ENCODE data around the gene ARHGAP21. TPM values are rescaled to one million over a fixed set of nuclear protein-coding genes. Genes with fewer than 3 reads are reported as not detected.
"Not testable (repeated sequence)": the region's sequence is repeated elsewhere in the genome, so short reads cannot be mapped to it uniquely, and the experiment has no call there.

Gene ARHGAP21
- polyA plus RNA-seq (2013) = 33.9 TPM

DNA sequence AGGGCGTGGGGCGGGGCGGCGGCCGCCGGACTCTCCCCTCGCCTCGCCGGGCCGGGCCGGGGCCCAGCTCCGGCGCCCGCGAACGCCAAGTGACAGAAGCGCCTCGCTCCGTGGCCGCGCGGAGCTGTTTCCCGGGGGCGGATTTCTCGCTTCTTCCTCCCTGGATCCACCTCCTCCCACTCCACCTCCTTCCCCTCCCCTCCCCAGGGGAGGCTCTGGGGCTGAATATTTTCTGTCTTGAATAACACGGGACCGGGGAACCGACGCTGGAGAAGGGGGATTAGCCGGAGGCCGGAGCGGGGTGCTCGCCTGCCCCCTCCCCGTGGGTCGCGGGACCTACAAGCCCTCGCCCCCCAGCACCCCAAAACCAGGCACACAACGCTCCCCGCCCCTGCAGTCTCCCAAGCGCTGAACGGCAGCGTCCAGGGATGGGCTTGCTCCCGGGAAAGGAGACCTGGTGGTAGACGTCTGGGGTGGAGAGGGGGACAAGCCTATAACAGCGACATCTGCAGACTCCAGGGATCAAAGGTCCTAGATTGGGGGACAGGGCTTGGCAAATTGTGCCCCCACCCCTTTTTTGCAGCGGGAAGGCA is at the start of gene ARHGAP21:
Gene ARHGAP21, minus strand, starts transcription at position 100 of the 593 bp plus-strand sequence. CDS start 1,988 bp downstream, outside the sequence.
- peaks cover 3 to 45% (median 34%) of the 10 kb centered on the region in 4 experiments for H3K4me1 ChIP-seq (ENCODE audit: control extremely low read depth in 1 of 4, control insufficient read depth in 4 of 4, insufficient read depth in 4 of 4, low read length in 3 of 4)
- ChIA-PET POLR2A (interaction anchor here (1.1 kb wide), 1 partner anchor 197 kb away, joined by 3 read pairs; no protein-coding TSS in a partner anchor), CTCF (interaction anchor here (1.8 kb wide), 2 partner anchors 17 to 228 kb away, joined by 5 read pairs; partner anchors contain the start of gene PRTFDC1)
- H3K4me3 ChIP-seq (ENCODE audit: control insufficient read depth in 1 of 7, extremely low read depth in 1 of 7, insufficient read depth in 4 of 7, low read depth in 2 of 7, low read length in 6 of 7) = peak within 1 kb of the TSS; percentile 64 to 95 (median 81)
- H3K27me3 ChIP-seq (replicated peaks in 2 of 5; ENCODE audit: control insufficient read depth in 4 of 5, insufficient read depth in 5 of 5, low read length in 4 of 5) = peaks cover 0 to 2% (median 0%) of the 10 kb centered on the region in 5 experiments
- peaks cover 0 to 5% (median 0%) of the 10 kb centered on the region in 4 experiments for H3K36me3 ChIP-seq (ENCODE audit: control insufficient read depth in 4 of 4, insufficient read depth in 4 of 4, low read length in 3 of 4)
- H3K9me3 ChIP-seq (ENCODE audit: control extremely low read depth in 1 of 5, control insufficient read depth in 4 of 5, insufficient read depth in 2 of 5, low read depth in 1 of 5, low read length in 4 of 5) = no peaks in the 10 kb centered on the region
- peak within 1 kb of the TSS; percentile 61 to 85 for H3K27ac ChIP-seq (ENCODE audit: insufficient read depth in 1 of 2, low read depth in 1 of 2, low read length in 2 of 2, poor library complexity in 1 of 2, severe bottlenecking in 2 of 2)
- DNase-seq = peak in 2 of 3 donors; percentile 37 to 46
- WGBS (ENCODE audit: insufficient coverage) = 0% methylated on average over 32 of the region's 46 CpGs

DNA sequence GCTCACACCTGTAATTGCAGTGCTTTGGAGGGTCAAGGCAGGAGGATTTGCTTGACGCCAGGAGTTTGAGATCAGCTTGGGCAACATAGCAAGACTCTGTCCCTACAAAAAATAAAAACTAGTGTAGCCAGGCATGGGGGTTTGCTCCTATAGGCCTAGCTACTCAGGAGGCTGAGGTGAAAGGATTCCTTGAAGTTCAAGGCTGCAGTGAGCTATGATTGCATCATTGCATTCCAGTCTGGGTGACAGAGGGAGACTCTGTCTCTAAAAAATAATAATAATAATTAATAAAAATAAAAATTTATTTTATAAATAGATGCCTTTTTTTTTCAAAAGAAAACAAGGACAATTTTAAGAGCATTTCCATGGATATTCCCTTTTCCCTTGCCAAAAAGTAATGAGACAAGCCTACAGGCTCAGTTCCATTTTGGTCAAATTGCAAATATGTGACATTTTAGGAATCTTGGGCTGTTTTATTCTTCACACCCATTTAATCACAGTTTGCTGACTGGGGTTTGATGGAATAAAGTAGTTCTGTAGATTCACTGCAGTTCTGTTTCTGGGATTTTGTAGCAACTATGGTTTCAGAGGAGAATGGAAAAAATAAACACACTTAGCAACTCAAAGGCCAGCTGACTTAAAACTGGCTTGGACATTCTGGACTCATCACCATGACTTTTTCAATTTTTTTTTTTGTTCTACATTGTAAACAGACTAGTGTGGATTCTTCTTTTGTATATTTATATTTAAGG is 48.4 kb upstream of the ARHGAP21 start:
- ChIA-PET POLR2A (no interaction called here), CTCF (no interaction called here)
- no peaks in the 10 kb centered on the region for H3K4me1 ChIP-seq (ENCODE audit: control extremely low read depth in 1 of 4, control insufficient read depth in 4 of 4, insufficient read depth in 4 of 4, low read length in 3 of 4)
- H3K36me3 ChIP-seq (ENCODE audit: control insufficient read depth in 4 of 4, insufficient read depth in 4 of 4, low read length in 3 of 4) = no peaks in the 10 kb centered on the region
- H3K4me3 ChIP-seq (ENCODE audit: control insufficient read depth in 1 of 7, extremely low read depth in 1 of 7, insufficient read depth in 4 of 7, low read depth in 2 of 7, low read length in 6 of 7) = no peak overlapping the region
- H3K27me3 ChIP-seq (replicated peaks in 2 of 5; ENCODE audit: control insufficient read depth in 4 of 5, insufficient read depth in 5 of 5, low read length in 4 of 5) = no peaks in the 10 kb centered on the region
- no CpG with 5 or more reads among the region's 1 CpG for WGBS (ENCODE audit: insufficient coverage)
- H3K9me3 ChIP-seq (ENCODE audit: control extremely low read depth in 1 of 5, control insufficient read depth in 4 of 5, insufficient read depth in 2 of 5, low read depth in 1 of 5, low read length in 4 of 5) = no peaks in the 10 kb centered on the region
- DNase-seq = no peak
- H3K27ac ChIP-seq (ENCODE audit: insufficient read depth in 1 of 2, low read depth in 1 of 2, low read length in 2 of 2, poor library complexity in 1 of 2, severe bottlenecking in 2 of 2) = no peak overlapping the region

DNA sequence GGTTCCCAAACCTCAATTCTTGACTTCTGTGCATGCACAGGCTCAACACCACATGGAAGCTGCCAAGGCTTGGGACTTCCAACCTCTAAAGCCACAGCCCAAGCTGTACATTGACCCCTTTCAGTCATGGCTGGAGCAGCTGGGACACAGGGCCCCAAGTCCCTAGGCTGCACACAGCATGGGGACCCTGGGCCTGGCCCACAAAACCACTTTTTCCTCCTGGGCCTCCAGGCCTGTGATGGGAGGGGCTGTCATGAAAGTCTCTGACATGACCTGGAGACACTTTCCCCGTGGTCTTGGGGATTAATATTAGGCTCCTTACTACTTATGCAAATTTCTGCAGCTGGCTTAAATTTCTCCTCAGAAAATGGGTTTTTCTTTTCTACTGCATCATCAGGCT is 41.3 kb upstream of the ARHGAP21 start:
- H3K4me1 ChIP-seq (ENCODE audit: control extremely low read depth in 1 of 4, control insufficient read depth in 4 of 4, insufficient read depth in 4 of 4, low read length in 3 of 4); H3K27me3 ChIP-seq (replicated peaks in 2 of 5; ENCODE audit: control insufficient read depth in 4 of 5, insufficient read depth in 5 of 5, low read length in 4 of 5); DNase-seq; H3K36me3 ChIP-seq (ENCODE audit: control insufficient read depth in 4 of 4, insufficient read depth in 4 of 4, low read length in 3 of 4); CTCF ChIA-PET; H3K9me3 ChIP-seq (ENCODE audit: control extremely low read depth in 1 of 5, control insufficient read depth in 4 of 5, insufficient read depth in 2 of 5, low read depth in 1 of 5, low read length in 4 of 5); POLR2A ChIA-PET; H3K27ac ChIP-seq (ENCODE audit: insufficient read depth in 1 of 2, low read depth in 1 of 2, low read length in 2 of 2, poor library complexity in 1 of 2, severe bottlenecking in 2 of 2); H3K4me3 ChIP-seq (ENCODE audit: control insufficient read depth in 1 of 7, extremely low read depth in 1 of 7, insufficient read depth in 4 of 7, low read depth in 2 of 7, low read length in 6 of 7): not testable (repeated sequence)
- 0% methylated on average over 1 of the region's 1 CpG for WGBS (ENCODE audit: insufficient coverage)

DNA sequence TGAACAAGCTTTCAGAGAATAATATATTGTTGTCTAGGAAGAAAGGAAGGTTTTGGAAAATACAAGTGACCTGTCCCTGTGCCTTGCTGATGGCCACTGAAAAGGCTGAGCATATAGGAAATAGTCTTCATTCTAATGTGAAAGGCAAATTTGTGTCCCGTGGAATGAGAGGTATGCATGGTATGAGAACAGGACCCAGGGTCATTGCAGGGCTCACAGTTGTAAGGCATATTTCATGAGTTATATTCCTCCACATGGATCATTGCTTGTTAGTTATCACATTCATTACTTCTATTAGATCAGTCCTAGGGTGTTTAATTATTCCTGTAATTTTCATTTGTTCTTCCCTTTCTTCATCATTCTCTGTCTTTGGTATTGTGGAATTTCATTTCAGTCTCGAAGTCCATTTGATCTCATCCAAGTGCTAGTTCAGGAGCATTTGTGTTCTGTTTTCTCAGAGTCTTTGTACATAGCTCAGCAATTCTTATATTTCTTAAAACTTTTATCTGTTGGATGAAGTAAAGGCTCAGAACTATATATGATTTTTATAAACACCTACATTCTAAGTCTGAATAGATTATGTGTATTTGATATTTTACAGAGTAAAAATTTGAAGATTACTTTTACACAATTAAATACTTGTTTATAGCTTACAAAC is 39.4 kb upstream of the ARHGAP21 start:
- DNase-seq = no peak
- Histone ChIP-seq H3K9me3 (ENCODE audit: control extremely low read depth in 1 of 5, control insufficient read depth in 4 of 5, insufficient read depth in 2 of 5, low read depth in 1 of 5, low read length in 4 of 5) (peaks cover 0 to 6% (median 0%) of the 10 kb centered on the region in 5 experiments), H3K4me3 (ENCODE audit: control insufficient read depth in 1 of 7, extremely low read depth in 1 of 7, insufficient read depth in 4 of 7, low read depth in 2 of 7, low read length in 6 of 7) (no peak overlapping the region), H3K27me3 (replicated peaks in 2 of 5; ENCODE audit: control insufficient read depth in 4 of 5, insufficient read depth in 5 of 5, low read length in 4 of 5) (no peaks in the 10 kb centered on the region), H3K4me1 (ENCODE audit: control extremely low read depth in 1 of 4, control insufficient read depth in 4 of 4, insufficient read depth in 4 of 4, low read length in 3 of 4) (no peaks in the 10 kb centered on the region), H3K27ac (ENCODE audit: insufficient read depth in 1 of 2, low read depth in 1 of 2, low read length in 2 of 2, poor library complexity in 1 of 2, severe bottlenecking in 2 of 2) (no peak overlapping the region), H3K36me3 (ENCODE audit: control insufficient read depth in 4 of 4, insufficient read depth in 4 of 4, low read length in 3 of 4) (no peaks in the 10 kb centered on the region)
- WGBS (ENCODE audit: insufficient coverage) = no CpG with 5 or more reads among the region's 2 CpGs
- ChIA-PET CTCF (interaction anchor here (1.4 to 1.5 kb wide), 2 partner anchors 11 to 21 kb away, joined by 3 to 4 read pairs; no protein-coding TSS in a partner anchor), POLR2A (no interaction called here)

DNA sequence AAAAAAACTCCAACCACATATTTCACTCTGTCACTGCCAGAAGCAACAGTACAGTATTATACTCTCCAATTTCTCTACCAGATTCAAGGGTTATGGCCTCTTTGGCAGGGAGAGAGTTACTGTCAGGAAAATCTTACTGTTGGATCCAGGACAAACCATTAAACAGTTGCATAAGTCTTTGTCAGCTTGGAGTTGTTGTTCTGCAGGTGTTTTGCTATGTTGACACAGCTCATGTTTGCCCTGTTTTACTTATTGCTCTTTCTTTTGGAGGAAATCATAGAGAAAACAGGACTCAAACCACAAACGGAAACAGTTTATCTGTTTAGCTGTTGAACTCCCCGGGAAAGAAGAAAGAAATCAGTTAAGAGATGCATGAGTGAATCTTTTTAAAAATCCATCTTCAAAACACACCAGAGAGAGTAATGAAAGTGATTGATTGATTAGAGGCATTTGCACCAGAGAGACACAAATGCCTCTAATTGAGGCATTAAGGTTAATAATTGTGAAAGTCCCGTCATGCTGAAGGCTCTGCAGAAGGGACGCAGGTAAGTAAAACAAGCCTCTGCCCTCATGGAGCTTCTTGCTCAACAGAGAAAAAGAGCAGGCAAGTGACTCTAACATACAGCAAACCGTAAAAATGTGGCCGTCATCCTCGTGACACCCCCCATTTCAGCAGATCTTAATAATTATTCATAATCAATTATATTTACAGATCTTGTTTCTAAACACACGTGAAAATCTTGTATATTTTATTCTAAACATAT is 38.7 kb upstream of the ARHGAP21 start:
- 88% methylated on average over 2 of the region's 8 CpGs for WGBS (ENCODE audit: insufficient coverage)
- Histone ChIP-seq H3K36me3 (ENCODE audit: control insufficient read depth in 4 of 4, insufficient read depth in 4 of 4, low read length in 3 of 4) (no peaks in the 10 kb centered on the region), H3K27me3 (replicated peaks in 2 of 5; ENCODE audit: control insufficient read depth in 4 of 5, insufficient read depth in 5 of 5, low read length in 4 of 5) (no peaks in the 10 kb centered on the region), H3K9me3 (ENCODE audit: control extremely low read depth in 1 of 5, control insufficient read depth in 4 of 5, insufficient read depth in 2 of 5, low read depth in 1 of 5, low read length in 4 of 5) (peaks cover 0 to 6% (median 0%) of the 10 kb centered on the region in 5 experiments), H3K4me1 (ENCODE audit: control extremely low read depth in 1 of 4, control insufficient read depth in 4 of 4, insufficient read depth in 4 of 4, low read length in 3 of 4) (no peaks in the 10 kb centered on the region), H3K4me3 (ENCODE audit: control insufficient read depth in 1 of 7, extremely low read depth in 1 of 7, insufficient read depth in 4 of 7, low read depth in 2 of 7, low read length in 6 of 7) (no peak overlapping the region), H3K27ac (ENCODE audit: insufficient read depth in 1 of 2, low read depth in 1 of 2, low read length in 2 of 2, poor library complexity in 1 of 2, severe bottlenecking in 2 of 2) (no peak overlapping the region)
- DNase-seq = no peak
- ChIA-PET CTCF (interaction anchor here (1.4 to 1.5 kb wide), 2 partner anchors 12 to 22 kb away, joined by 3 to 4 read pairs; no protein-coding TSS in a partner anchor), POLR2A (no interaction called here)

DNA sequence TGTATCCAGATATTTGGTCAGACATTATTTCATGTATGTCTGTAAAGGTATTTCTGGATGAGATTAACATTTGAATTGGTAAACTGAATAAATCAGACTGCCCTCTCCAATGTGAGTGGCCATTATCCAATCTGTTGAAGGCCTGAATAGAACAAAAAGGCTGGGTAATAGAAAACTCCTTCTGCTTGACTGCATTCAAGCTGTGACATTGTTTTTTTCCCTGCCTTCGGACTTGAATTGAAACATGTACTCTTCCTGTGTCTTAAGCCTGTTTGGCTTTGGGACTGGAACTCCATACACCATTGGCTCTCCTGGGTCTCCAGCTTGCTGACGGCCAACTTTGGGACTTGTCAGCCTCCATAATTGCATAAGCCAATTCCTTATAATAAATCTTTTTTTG is 36.0 kb upstream of the ARHGAP21 start:
- WGBS (ENCODE audit: insufficient coverage) = 100% methylated on average over 1 of the region's 2 CpGs
- DNase-seq = no peak
- no peak overlapping the region for H3K27ac ChIP-seq (ENCODE audit: insufficient read depth in 1 of 2, low read depth in 1 of 2, low read length in 2 of 2, poor library complexity in 1 of 2, severe bottlenecking in 2 of 2)
- ChIA-PET CTCF (no interaction called here), POLR2A (interaction anchor here (0.6 kb wide), 1 partner anchor 24 kb away, joined by 3 read pairs; no protein-coding TSS in a partner anchor)
- peaks cover 0 to 2% (median 0%) of the 10 kb centered on the region in 5 experiments for H3K9me3 ChIP-seq (ENCODE audit: control extremely low read depth in 1 of 5, control insufficient read depth in 4 of 5, insufficient read depth in 2 of 5, low read depth in 1 of 5, low read length in 4 of 5)
- no peaks in the 10 kb centered on the region for H3K4me1 ChIP-seq (ENCODE audit: control extremely low read depth in 1 of 4, control insufficient read depth in 4 of 4, insufficient read depth in 4 of 4, low read length in 3 of 4)
- no peaks in the 10 kb centered on the region for H3K36me3 ChIP-seq (ENCODE audit: control insufficient read depth in 4 of 4, insufficient read depth in 4 of 4, low read length in 3 of 4)
- H3K27me3 ChIP-seq (replicated peaks in 2 of 5; ENCODE audit: control insufficient read depth in 4 of 5, insufficient read depth in 5 of 5, low read length in 4 of 5) = no peaks in the 10 kb centered on the region
- no peak overlapping the region for H3K4me3 ChIP-seq (ENCODE audit: control insufficient read depth in 1 of 7, extremely low read depth in 1 of 7, insufficient read depth in 4 of 7, low read depth in 2 of 7, low read length in 6 of 7)
